Coronary artery (tissue), 2 donors: ENCODE data around the gene PNLIPRP3.
A peak's percentile ranks its signal among the peaks of the same experiment; 100 is the strongest.
"Not testable (repeated sequence)": the region's sequence is repeated elsewhere in the genome, so short reads cannot be mapped to it uniquely, and the experiment has no call there.

Experiments used
- DNase-seq: peaks from one replicate; pipeline ENCODE4 v3.0.0-alpha.2; 2017; ENCODE audit warnings: low spot score
- H3K27ac ChIP-seq, 2 donors: fragments of 200-600 bp; sonication (generic); one replicate each; pipeline ENCODE4 v1.5.1; 2016 to 2019
- H3K4me3 ChIP-seq: fragments of 200-600 bp; sonication (generic); 2 replicates; pipeline ENCODE4 v1.5.1; 2016; ENCODE audit warnings: mild to moderate bottlenecking, moderate library complexity
- CTCF ChIP-seq: fragments of 200-600 bp; sonication (generic); IDR thresholded peaks from one replicate; pipeline ENCODE4 v1.5.1; 2019; ENCODE audit warnings: antibody characterized with exemption

PNLIPRP3 gene

GRCh38 chr10:116427671-116428070, at the start of gene PNLIPRP3:
Gene PNLIPRP3, plus strand, starts transcription at chr10:116427847. Its CDS starts 166 bp downstream, at chr10:116428013.
- DNase-seq = no peak
- Histone ChIP-seq H3K27ac (no peak within 1 kb of the TSS), H3K4me3 (no peak within 1 kb of the TSS)
- TF ChIP-seq CTCF = no peak

- TF ChIP-seq CTCF = no peak
- H3K27ac ChIP-seq = no peak overlapping the region
- DNase-seq = no peak
- no peak overlapping the region for H3K4me3 ChIP-seq
These were observed 45.4 kb upstream of the PNLIPRP3 start for GRCh38 chr10:116382290-116382689.

- no peak for TF ChIP-seq CTCF
- DNase-seq = no peak
- H3K4me3 ChIP-seq = no peak overlapping the region
- no peak overlapping the region for H3K27ac ChIP-seq
These were observed 42.3 kb upstream of the PNLIPRP3 start for GRCh38 chr10:116385311-116385710.

GRCh38 chr10:116385994-116386809, 41.4 kb upstream of the PNLIPRP3 start:
- Histone ChIP-seq H3K4me3 (no peak overlapping the region), H3K27ac (no peak overlapping the region)
- peak; percentile 33 for TF ChIP-seq CTCF
- no peak for DNase-seq

- H3K4me3 ChIP-seq, DNase-seq, H3K27ac ChIP-seq: not testable (repeated sequence)
These were observed 34.3 kb upstream of the PNLIPRP3 start for GRCh38 chr10:116393246-116393831.

GRCh38 chr10:116395223-116395985, 32.2 kb upstream of the PNLIPRP3 start:
- Histone ChIP-seq H3K4me3 (no peak overlapping the region), H3K27ac (no peak overlapping the region)
- no peak for DNase-seq
- TF ChIP-seq CTCF = no peak

- H3K4me3 ChIP-seq = no peak overlapping the region
- no peak for DNase-seq
- H3K27ac ChIP-seq = no peak overlapping the region
- TF ChIP-seq CTCF = no peak
These were observed 29.4 kb upstream of the PNLIPRP3 start for GRCh38 chr10:116398224-116398623.
